KOPT-K1 (cell line): Measurements from ENCODE around the gene AFAP1.

Experiments
- H3K27ac ChIP-seq: fragments of 200-600 bp; sonication (generic); 2 replicates; pipeline ENCODE4 v1.5.1; 2016; ENCODE audit warnings: antibody characterized with exemption, mild to moderate bottlenecking, low read depth, low read length; ENCODE audit not compliant: poor library complexity, severe bottlenecking
- H3K36me3 ChIP-seq: fragments of 200-600 bp; sonication (generic); 2 replicates; pipeline ENCODE4 v1.5.1; 2017; ENCODE audit warnings: antibody characterized with exemption, mild to moderate bottlenecking, low read length, moderate library complexity; ENCODE audit not compliant: insufficient read depth
- H3K9me3 ChIP-seq: fragments of 200-600 bp; sonication (generic); 2 replicates; pipeline ENCODE4 v1.5.1; 2017; ENCODE audit warnings: antibody characterized with exemption, low read length, mild to moderate bottlenecking; ENCODE audit not compliant: insufficient read depth, poor library complexity, severe bottlenecking

AFAP1 gene

DNA sequence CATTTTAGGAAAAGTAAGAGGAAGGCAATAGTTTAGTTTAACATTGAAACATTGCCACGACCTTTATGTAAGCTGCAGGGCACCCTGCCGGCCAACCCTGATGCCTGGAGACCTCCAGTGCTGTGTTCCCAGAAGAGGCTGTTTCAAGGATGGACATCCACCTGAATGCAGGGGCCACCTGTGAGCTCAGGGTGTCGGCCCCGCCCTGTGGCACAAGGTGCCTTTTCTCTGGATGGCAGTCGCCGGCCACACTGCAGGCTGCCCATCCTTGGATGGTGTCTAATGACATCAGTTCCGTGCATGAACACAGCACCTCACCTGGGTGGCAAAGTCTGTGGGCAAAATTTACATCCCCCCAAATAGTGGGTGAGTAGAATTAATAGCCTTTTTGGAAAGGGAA is 180.0 kb downstream of the AFAP1 start:
- H3K27ac ChIP-seq, result no peak overlapping the region

DNA sequence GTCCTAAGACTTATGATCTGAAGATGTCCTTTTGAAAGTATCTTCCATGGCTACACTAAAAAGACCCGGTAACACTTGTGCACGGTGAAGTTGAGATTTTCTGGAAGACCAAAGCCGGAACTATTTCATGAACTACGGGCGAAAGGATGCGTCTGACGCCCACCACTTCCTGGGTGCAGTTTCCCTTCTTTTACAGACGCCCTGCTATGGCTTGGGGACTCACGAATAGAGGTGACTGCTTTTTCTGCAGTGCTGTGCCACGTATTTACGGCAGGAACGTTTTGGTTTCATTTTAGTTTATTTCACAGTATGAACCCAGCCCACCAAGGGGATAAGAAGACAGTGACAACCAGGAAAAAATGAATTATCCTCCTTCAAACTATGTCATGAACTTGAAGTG is 180.4 kb downstream of the AFAP1 start:
- Histone ChIP-seq H3K36me3 (no peaks in the 10 kb centered on the region), H3K9me3 (no peaks in the 10 kb centered on the region), H3K27ac (no peak overlapping the region)

More for the DNA sequence above, 180.0 kb downstream of the AFAP1 start:
- Histone ChIP-seq H3K36me3 (no peaks in the 10 kb centered on the region), H3K9me3 (no peaks in the 10 kb centered on the region)

- Histone ChIP-seq H3K27ac (no peak overlapping the region), H3K9me3 (no peaks in the 10 kb centered on the region), H3K36me3 (no peaks in the 10 kb centered on the region)
Measured at GRCh38 chr4:7758476-7758875, 181.2 kb downstream of the AFAP1 start.

GRCh38 chr4:7757501-7758471 is 181.9 kb downstream of the AFAP1 start:
- Histone ChIP-seq H3K27ac (no peak overlapping the region), H3K36me3 (no peaks in the 10 kb centered on the region), H3K9me3 (no peaks in the 10 kb centered on the region)

GRCh38 chr4:7756561-7757355 is 182.9 kb downstream of the AFAP1 start:
- no peaks in the 10 kb centered on the region for H3K36me3 ChIP-seq
- H3K27ac ChIP-seq, result no peak overlapping the region
- no peaks in the 10 kb centered on the region for H3K9me3 ChIP-seq

DNA sequence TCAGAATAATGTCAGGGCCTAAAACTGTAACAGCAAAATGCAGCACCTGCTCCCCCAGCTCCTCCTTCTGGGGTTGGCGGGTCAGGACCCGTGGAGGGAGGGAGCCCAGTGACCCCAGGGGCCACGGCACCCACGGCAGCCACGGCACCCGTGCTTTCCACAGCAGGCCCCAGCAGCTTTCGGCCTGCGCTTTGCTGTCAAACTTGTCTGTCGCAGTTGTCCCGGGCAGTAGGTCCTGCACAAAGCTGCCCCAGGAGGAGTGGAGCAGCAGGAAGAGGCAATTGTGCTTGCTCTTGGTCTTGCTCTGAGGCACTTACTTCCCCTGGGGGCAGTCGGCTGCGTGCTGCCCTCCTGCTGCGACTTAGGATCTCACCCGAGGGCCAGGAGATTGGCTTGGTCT is 183.6 kb downstream of the AFAP1 start:
- Histone ChIP-seq H3K27ac (no peak overlapping the region), H3K9me3 (no peaks in the 10 kb centered on the region), H3K36me3 (no peaks in the 10 kb centered on the region)

- Histone ChIP-seq H3K27ac (no peak overlapping the region), H3K9me3 (no peaks in the 10 kb centered on the region), H3K36me3 (no peaks in the 10 kb centered on the region)
Measured at GRCh38 chr4:7755561-7755960, 184.1 kb downstream of the AFAP1 start.

GRCh38 chr4:7754565-7755262 is 184.9 kb downstream of the AFAP1 start:
- H3K9me3 ChIP-seq, result no peaks in the 10 kb centered on the region
- no peaks in the 10 kb centered on the region for H3K36me3 ChIP-seq
- H3K27ac ChIP-seq, result no peak overlapping the region

- Histone ChIP-seq H3K9me3 (no peaks in the 10 kb centered on the region), H3K27ac (no peak overlapping the region), H3K36me3 (no peaks in the 10 kb centered on the region)
Measured at GRCh38 chr4:7753931-7754465, 185.7 kb downstream of the AFAP1 start.

DNA sequence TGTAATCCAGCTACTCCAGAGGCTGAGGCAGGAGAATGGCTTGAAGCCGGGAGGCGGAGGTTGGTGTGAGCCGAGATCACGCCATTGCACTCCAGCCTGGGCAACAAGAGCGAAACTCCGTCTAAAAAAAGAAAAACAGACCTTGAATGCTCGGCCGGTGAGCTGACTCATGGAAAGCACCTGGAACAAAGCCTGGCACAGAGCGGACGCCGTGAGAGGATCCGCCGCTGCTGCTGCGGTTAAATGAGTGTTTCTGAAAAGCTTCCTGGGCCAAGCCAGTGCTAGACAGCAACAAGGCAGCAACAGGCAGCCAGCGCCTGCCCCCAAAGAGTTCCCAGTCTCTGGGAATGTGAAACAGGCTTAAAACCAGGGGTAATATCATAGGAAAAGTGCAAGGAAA is 186.4 kb downstream of the AFAP1 start:
- H3K27ac ChIP-seq, result no peak overlapping the region
- no peaks in the 10 kb centered on the region for H3K36me3 ChIP-seq

GRCh38 chr4:7752649-7753048 is 187.0 kb downstream of the AFAP1 start:
- Histone ChIP-seq H3K27ac (no peak overlapping the region), H3K9me3 (no peaks in the 10 kb centered on the region), H3K36me3 (no peaks in the 10 kb centered on the region)

More for the DNA sequence above, 186.4 kb downstream of the AFAP1 start:
- no peaks in the 10 kb centered on the region for H3K9me3 ChIP-seq

DNA sequence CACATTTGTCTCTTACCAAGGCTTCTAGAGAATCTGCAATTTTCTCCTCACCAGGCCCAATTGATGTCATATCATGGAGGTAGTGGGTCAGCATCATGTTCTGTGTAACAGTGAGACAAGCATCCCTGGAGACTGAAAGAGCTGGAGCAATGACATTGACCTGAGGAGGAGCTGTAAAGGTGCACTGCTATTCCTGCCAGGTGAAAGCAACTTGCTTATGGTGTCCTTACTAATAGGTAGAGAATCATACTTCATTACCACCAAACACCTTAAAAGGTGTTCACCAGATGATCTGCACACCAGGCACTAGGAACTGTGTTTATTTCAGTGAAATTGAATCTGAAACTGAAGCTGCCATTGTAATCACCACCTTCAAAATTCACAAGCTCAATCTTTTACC is 188.7 kb downstream of the AFAP1 start:
- Histone ChIP-seq H3K9me3 (no peaks in the 10 kb centered on the region), H3K36me3 (no peaks in the 10 kb centered on the region), H3K27ac (no peak overlapping the region)

DNA sequence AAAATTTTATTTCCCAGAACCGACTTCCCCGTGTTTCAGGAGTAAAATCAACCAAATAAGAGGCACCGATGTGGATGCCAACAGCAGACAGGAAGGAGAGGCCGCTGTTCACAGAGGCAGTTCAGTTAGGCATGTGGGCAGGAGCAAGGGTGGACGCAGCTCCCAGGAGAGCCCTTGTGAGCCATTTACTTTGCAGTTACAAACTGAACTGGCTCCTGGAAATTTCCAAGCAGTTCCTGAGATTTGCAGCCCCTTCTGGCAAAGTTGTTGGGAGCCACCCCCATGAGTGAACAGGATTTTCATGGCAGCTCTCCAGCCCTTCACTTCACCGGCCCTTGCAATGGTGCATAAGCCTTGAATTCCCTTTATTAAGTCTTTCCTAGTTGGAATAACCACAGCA is 189.1 kb downstream of the AFAP1 start:
- Histone ChIP-seq H3K36me3 (no peaks in the 10 kb centered on the region), H3K27ac (no peak overlapping the region), H3K9me3 (no peaks in the 10 kb centered on the region)

DNA sequence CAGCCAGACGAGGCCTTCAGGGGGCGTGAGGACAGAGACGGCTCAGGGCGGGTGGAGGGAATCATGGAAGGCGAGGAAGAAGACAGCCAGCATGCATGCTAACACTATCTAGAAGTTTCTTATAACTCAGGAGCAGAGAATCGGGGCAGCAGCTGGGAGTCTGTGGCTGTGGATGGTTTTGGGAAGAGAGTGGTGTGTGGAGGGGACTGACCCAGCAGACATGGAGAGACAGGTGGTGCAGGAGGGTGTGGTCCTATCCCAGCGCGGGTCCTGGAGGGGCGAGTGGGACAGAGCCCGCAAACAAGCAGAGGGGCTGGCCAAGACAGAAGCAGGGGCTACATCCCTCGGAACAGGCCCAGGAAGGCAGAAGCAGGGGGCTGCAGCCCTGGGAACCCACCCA is 192.1 kb downstream of the AFAP1 start:
- Histone ChIP-seq H3K36me3 (no peaks in the 10 kb centered on the region), H3K9me3 (no peaks in the 10 kb centered on the region), H3K27ac (no peak overlapping the region)

- H3K9me3 ChIP-seq, result no peaks in the 10 kb centered on the region
- H3K27ac ChIP-seq, result no peak overlapping the region
- H3K36me3 ChIP-seq, result no peaks in the 10 kb centered on the region
Measured at GRCh38 chr4:7747062-7747385, 192.6 kb downstream of the AFAP1 start.
